ENCODE data around the gene PITPNC1.

The PITPNC1 gene

GRCh38 chr17:67390646-67391361 lies 13.7 kb downstream of the PITPNC1 start:
- TF ChIP-seq CTCF (IDR thresholded peaks at IDR 0.05; ENCODE audit: insufficient read depth, low read length, poor library complexity, severe bottlenecking): no peak
- Histone ChIP-seq H3K27me3 (replicated peaks; ENCODE audit: control insufficient read depth, insufficient read depth, low read length) (no peaks in the 10 kb centered on the region), H3K36me3 (ENCODE audit: control insufficient read depth, insufficient read depth, low read length) (no peaks in the 10 kb centered on the region), H3K4me3 (replicated peaks; ENCODE audit: low read depth, low read length) (no peak overlapping the region; the same call in 1 of the 2 replicates)
- peak; percentile 75 for DNase-seq (ENCODE audit: extremely low read depth, insufficient read length)

GRCh38 chr17:67392111-67392510 lies 15.0 kb downstream of the PITPNC1 start:
- TF ChIP-seq CTCF (IDR thresholded peaks at IDR 0.05; ENCODE audit: insufficient read depth, low read length, poor library complexity, severe bottlenecking): no peak
- H3K4me3 ChIP-seq (replicated peaks; ENCODE audit: low read depth, low read length): no peak overlapping the region
- no peak for DNase-seq (ENCODE audit: extremely low read depth, insufficient read length)
- no peaks in the 10 kb centered on the region for H3K27me3 ChIP-seq (replicated peaks; ENCODE audit: control insufficient read depth, insufficient read depth, low read length)
- H3K36me3 ChIP-seq (ENCODE audit: control insufficient read depth, insufficient read depth, low read length): no peaks in the 10 kb centered on the region

GRCh38 chr17:67393809-67394397 lies 16.8 kb downstream of the PITPNC1 start:
- no peak overlapping the region for H3K4me3 ChIP-seq (replicated peaks; ENCODE audit: low read depth, low read length)
- H3K27me3 ChIP-seq (replicated peaks; ENCODE audit: control insufficient read depth, insufficient read depth, low read length): no peaks in the 10 kb centered on the region
- no peak for DNase-seq (ENCODE audit: extremely low read depth, insufficient read length)
- TF ChIP-seq CTCF (IDR thresholded peaks at IDR 0.05; ENCODE audit: insufficient read depth, low read length, poor library complexity, severe bottlenecking): no peak
- no peaks in the 10 kb centered on the region for H3K36me3 ChIP-seq (ENCODE audit: control insufficient read depth, insufficient read depth, low read length)

- Histone ChIP-seq H3K36me3 (ENCODE audit: control insufficient read depth, insufficient read depth, low read length) (no peaks in the 10 kb centered on the region), H3K27me3 (replicated peaks; ENCODE audit: control insufficient read depth, insufficient read depth, low read length) (no peaks in the 10 kb centered on the region), H3K4me3 (replicated peaks; ENCODE audit: low read depth, low read length) (no peak overlapping the region)
- no peak for DNase-seq (ENCODE audit: extremely low read depth, insufficient read length)
- TF ChIP-seq CTCF (IDR thresholded peaks at IDR 0.05; ENCODE audit: insufficient read depth, low read length, poor library complexity, severe bottlenecking): no peak
Observed at GRCh38 chr17:67399676-67400075, 22.6 kb downstream of the PITPNC1 start.

- no peak overlapping the region for H3K4me3 ChIP-seq (replicated peaks; ENCODE audit: low read depth, low read length)
- H3K36me3 ChIP-seq (ENCODE audit: control insufficient read depth, insufficient read depth, low read length): no peaks in the 10 kb centered on the region
- DNase-seq (ENCODE audit: extremely low read depth, insufficient read length): no peak
- no peak for TF ChIP-seq CTCF (IDR thresholded peaks at IDR 0.05; ENCODE audit: insufficient read depth, low read length, poor library complexity, severe bottlenecking)
- H3K27me3 ChIP-seq (replicated peaks; ENCODE audit: control insufficient read depth, insufficient read depth, low read length): no peaks in the 10 kb centered on the region
Observed at GRCh38 chr17:67400193-67400592, 23.1 kb downstream of the PITPNC1 start.
